SK-N-SH (cell line): Measurements from ENCODE around the gene GYPA. TPM values are rescaled to one million over a fixed set of nuclear protein-coding genes. Genes with fewer than 3 reads are reported as not detected.
"Not testable (repeated sequence)": the region's sequence is repeated elsewhere in the genome, so short reads cannot be mapped to it uniquely, and the experiment has no call there.

Experiments
- CTCF ChIA-PET: fragments of 300-600, 350-600 bp; formaldehyde crosslinking; extraction: SDS; loops from one replicate; lab custom pipeline; 2021; lab: Yijun Ruan, JAX
- POLR2A ChIA-PET: fragments of 350-600 bp; sonication (Branson Sonifier 250); formaldehyde crosslinking; extraction: SDS; loops from one replicate; lab custom pipeline; 2020; ENCODE audit warnings: antibody characterized with exemption, inconsistent platforms; lab: Yijun Ruan, JAX
- DNase-seq: peaks from one replicate; pipeline ENCODE4 v3.0.0; 2012
- H2AFZ ChIP-seq: fragments of 200-600 bp; sonication (generic); 2 replicates; pipeline ENCODE4 v1.8.1; 2016; ENCODE audit warnings: antibody characterized with exemption, mild to moderate bottlenecking, low read depth
- H3F3A ChIP-seq: fragments of 200-600 bp; sonication (generic); replicated peaks from 2 replicates; pipeline ENCODE3; 2016; ENCODE audit warnings: antibody characterized with exemption, mild to moderate bottlenecking; ENCODE audit not compliant: insufficient read depth
- H3K27ac ChIP-seq, 2 experiments: fragments of 200-500 bp in 1 of 2; fragments of 200-600 bp in 1 of 2; sonication (Bioruptor generic) in 1 of 2; sonication (generic), shearing (Covaris generic) in 1 of 2; 2 replicates each; pipeline versions ENCODE4 v1.5.1 to v1.6.1; 2014 to 2016; ENCODE audit warnings: low read depth in 2 of 2, inconsistent platforms in 1 of 2, low read length in 1 of 2, mild to moderate bottlenecking in 1 of 2, mixed read lengths in 1 of 2
- H3K27me3 ChIP-seq: fragments of 200-600 bp; sonication (generic), shearing (Covaris generic); 2 replicates; pipeline ENCODE4 v1.6.1; 2016; ENCODE audit warnings: mixed run types; ENCODE audit not compliant: insufficient read depth
- H3K36me3 ChIP-seq, 2 experiments: fragments of 200-500 bp in 1 of 2; fragments of 200-600 bp in 1 of 2; sonication (Bioruptor generic) in 1 of 2; sonication (generic) in 1 of 2; replicated peaks in 1 of 2; 2 replicates each; pipeline versions ENCODE3 to v1.5.1; 2014 to 2016; ENCODE audit warnings: low read length in 1 of 2, mild to moderate bottlenecking in 1 of 2; ENCODE audit not compliant: insufficient read depth in 2 of 2, control insufficient read depth in 1 of 2
- H3K4me1 ChIP-seq, 2 experiments: fragments of 200-500 bp in 1 of 2; fragments of 200-600 bp in 1 of 2; sonication (Bioruptor generic) in 1 of 2; sonication (generic), shearing (Covaris generic) in 1 of 2; 2 replicates each; pipeline versions ENCODE4 v1.5.1 to v1.6.1; 2014 to 2016; ENCODE audit warnings: low read depth in 1 of 2, low read length in 1 of 2, mixed run types in 1 of 2; ENCODE audit not compliant: insufficient read depth in 2 of 2, control insufficient read depth in 1 of 2
- H3K4me2 ChIP-seq: fragments of 200-600 bp; sonication (generic), shearing (Covaris generic); 2 replicates; pipeline ENCODE4 v1.6.1; 2017; ENCODE audit warnings: mixed run types
- H3K4me3 ChIP-seq, 2 experiments: fragments of 200-500 bp in 1 of 2; fragments of 200-600 bp in 1 of 2; sonication (Bioruptor generic) in 1 of 2; sonication (generic), shearing (Covaris generic) in 1 of 2; 2 replicates each; pipeline versions ENCODE4 v1.5.1 to v1.8.1; 2014 to 2016; ENCODE audit warnings: low read depth in 2 of 2, inconsistent platforms in 1 of 2, low read length in 1 of 2, mild to moderate bottlenecking in 1 of 2, mixed read lengths in 1 of 2, moderate library complexity in 1 of 2
- H3K79me2 ChIP-seq: fragments of 200-600 bp; sonication (generic); 2 replicates; pipeline ENCODE4 v1.8.1; 2017; ENCODE audit warnings: mild to moderate bottlenecking; ENCODE audit not compliant: insufficient read depth
- H3K9ac ChIP-seq: fragments of 200-600 bp; sonication (generic); 2 replicates; pipeline ENCODE4 v1.6.1; 2017; ENCODE audit warnings: mixed run types
- H3K9me2 ChIP-seq: fragments of 200-600 bp; sonication (generic); 2 replicates; pipeline ENCODE4 v1.6.1; 2017; ENCODE audit warnings: mixed run types
- H3K9me3 ChIP-seq: fragments of 200-600 bp; sonication (generic); 2 replicates; pipeline ENCODE4 v1.6.1; 2017; ENCODE audit warnings: mixed run types, mild to moderate bottlenecking, moderate library complexity
- H4K20me1 ChIP-seq: fragments of 200-600 bp; sonication (generic); 2 replicates; pipeline ENCODE4 v1.6.1; 2017; ENCODE audit warnings: mild to moderate bottlenecking, mixed run types; ENCODE audit not compliant: insufficient read depth
- EZH2phosphoT487 ChIP-seq: fragments of 200-600 bp; sonication (generic); IDR thresholded peaks from 2 replicates; pipeline ENCODE4 v1.6.1; 2017; ENCODE audit warnings: low read depth, mixed run types, mild to moderate bottlenecking, antibody characterized with exemption, moderate library complexity, borderline replicate concordance
- GATA2 ChIP-seq: sonication (generic); formaldehyde crosslinking; IDR thresholded peaks from 2 replicates; pipeline ENCODE4 v1.5.0; 2020; ENCODE audit warnings: mild to moderate bottlenecking, missing genetic modification reagents
- TCF12 ChIP-seq: IDR thresholded peaks from 2 replicates; pipeline ENCODE4 v1.4.0; 2012
- WGBS: methylation state at CpG from one replicate; pipeline ENCODE4 v1.1.6; 2017; ENCODE audit warnings: low lambda C conversion rate; 5-methylcytosine and 5-hydroxymethylcytosine counted together
- polyA plus RNA-seq, 3 experiments: library from polyadenylated mRNA; depleted of rRNA; stranded (reverse); fragments of >200 nt; gene quantifications; 2 replicates each; pipeline ENCODE4 v1.2.3, GENCODE V29; 2012

Gene GYPA
- polyA plus RNA-seq, 1 of the 3 experiments (the other 2 are of a cell fraction): not detected

DNA sequence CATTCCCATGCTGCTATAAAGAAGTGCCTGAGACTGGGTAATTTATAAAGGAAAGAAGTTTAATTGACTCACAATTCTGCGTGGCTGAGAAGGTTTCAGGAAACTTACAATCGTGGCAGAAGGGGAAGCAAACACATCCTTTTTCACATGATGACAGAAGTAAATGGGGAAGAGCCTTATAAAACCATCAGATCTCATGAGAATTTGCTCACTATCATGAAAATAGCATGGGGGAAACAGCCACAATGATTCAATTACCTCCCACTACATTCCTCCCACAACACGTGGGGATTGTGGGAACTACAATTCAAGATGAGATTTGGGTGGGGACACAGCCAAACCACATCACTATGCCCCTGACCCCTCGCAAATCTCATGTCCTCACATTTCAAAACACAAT is 46.5 kb downstream of the GYPA start:
- H3K9me3 ChIP-seq, H3K9ac ChIP-seq, CTCF ChIA-PET, H3K4me2 ChIP-seq, H3K4me3 ChIP-seq, H3K79me2 ChIP-seq, H3K4me1 ChIP-seq, H3K27ac ChIP-seq, H3K36me3 ChIP-seq, H2AFZ ChIP-seq, H3K9me2 ChIP-seq, DNase-seq, H3F3A ChIP-seq, POLR2A ChIA-PET, H4K20me1 ChIP-seq, H3K27me3 ChIP-seq: not testable (repeated sequence)
- 6% methylated on average over 4 of the region's 4 CpGs for WGBS

DNA sequence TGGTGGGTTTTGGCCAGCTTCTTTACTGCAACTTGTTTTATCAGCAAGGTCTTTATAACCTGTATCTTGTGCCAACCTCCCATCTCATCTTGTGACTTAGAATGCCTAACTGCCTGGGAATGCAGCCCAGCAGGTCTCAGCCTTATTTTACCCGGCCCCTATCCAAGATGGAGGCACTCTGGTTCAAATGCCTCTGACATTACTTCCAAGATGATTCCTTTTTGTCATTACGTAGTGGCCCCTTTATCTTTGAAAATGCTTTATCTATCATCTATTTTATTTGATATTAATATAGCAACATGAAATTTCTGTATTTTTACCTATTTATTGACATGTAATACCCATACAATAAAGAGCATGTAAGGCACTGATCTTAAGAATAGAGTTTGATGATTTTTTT is 49.3 kb downstream of the GYPA start:
- H3K9ac ChIP-seq, CTCF ChIA-PET, POLR2A ChIA-PET: not testable (repeated sequence)

DNA sequence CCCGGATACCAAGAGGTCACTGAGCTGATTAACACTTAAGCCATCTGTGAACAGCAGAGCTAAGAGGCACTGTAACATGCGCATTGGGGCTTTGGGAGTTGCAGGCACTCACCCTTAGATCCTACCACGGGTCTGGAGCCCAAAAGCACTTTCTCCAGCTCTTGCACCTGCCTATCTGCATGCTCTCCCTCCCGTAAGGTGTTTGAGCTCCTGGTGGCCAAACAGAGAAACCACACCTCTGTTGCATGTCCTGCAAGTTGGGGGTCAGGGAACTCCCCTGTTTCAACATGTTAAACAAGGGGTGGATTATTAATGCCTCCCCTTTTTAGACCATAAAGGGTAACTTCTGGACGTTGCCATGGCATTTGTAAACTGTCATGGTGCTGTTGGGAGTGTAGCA is 49.8 kb downstream of the GYPA start:
- Histone ChIP-seq H3K27me3 (no peaks in the 10 kb centered on the region), H3K9me2 (no peaks in the 10 kb centered on the region), H3K4me2 (no peak overlapping the region), H3K27ac (no peak overlapping the region), H4K20me1 (no peaks in the 10 kb centered on the region), H3K79me2 (no peaks in the 10 kb centered on the region), H3K9me3 (no peaks in the 10 kb centered on the region), H2AFZ (no peak overlapping the region), H3K4me1 (no peaks in the 10 kb centered on the region), H3F3A (no peaks in the 10 kb centered on the region), H3K4me3 (no peak overlapping the region), H3K36me3 (no peaks in the 10 kb centered on the region), H3K9ac (no peak overlapping the region)
- CTCF ChIA-PET: no interaction called here
- WGBS: 3% methylated on average over 4 of the region's 5 CpGs
- TF ChIP-seq GATA2 (CRISPR knock-in tag) (no peak), TCF12 (no peak), EZH2phosphoT487 (no peak)
- DNase-seq: no peak
- POLR2A ChIA-PET: no interaction called here

More for the DNA sequence above, 49.3 kb downstream of the GYPA start:
- H3K36me3 ChIP-seq, H3K9me3 ChIP-seq, DNase-seq, H3K4me1 ChIP-seq, H3K27me3 ChIP-seq, H3F3A ChIP-seq, H3K27ac ChIP-seq, H3K4me3 ChIP-seq, H2AFZ ChIP-seq, H3K79me2 ChIP-seq, H4K20me1 ChIP-seq, H3K4me2 ChIP-seq, H3K9me2 ChIP-seq: not testable (repeated sequence)
- 25% methylated on average over 2 of the region's 2 CpGs for WGBS

DNA sequence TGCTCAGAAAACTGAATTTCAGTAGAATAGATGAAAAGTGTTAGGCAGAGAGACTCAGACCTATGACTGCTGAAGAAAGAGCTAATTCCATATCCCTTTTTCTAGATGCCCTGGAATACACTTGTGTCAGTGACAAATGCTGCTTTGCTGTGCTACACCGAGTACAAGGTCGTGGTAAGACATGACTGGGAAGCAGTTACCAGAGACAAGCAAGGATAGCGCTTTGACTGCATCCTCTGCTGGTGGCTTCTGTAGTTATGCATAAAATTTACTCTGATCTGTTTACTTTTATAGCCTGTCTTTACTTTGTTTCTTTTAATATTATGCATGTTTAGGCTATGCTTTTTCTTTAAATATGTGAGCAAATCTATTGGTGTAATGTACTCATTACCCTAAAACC is 58.5 kb downstream of the GYPA start:
- H2AFZ ChIP-seq, CTCF ChIA-PET, H3F3A ChIP-seq, DNase-seq, H4K20me1 ChIP-seq, H3K4me1 ChIP-seq, H3K79me2 ChIP-seq, H3K27me3 ChIP-seq, POLR2A ChIA-PET, H3K27ac ChIP-seq, H3K4me3 ChIP-seq, H3K9me3 ChIP-seq, H3K9ac ChIP-seq, H3K4me2 ChIP-seq, H3K9me2 ChIP-seq, H3K36me3 ChIP-seq: not testable (repeated sequence)
- WGBS: 14% methylated on average over 3 of the region's 3 CpGs

DNA sequence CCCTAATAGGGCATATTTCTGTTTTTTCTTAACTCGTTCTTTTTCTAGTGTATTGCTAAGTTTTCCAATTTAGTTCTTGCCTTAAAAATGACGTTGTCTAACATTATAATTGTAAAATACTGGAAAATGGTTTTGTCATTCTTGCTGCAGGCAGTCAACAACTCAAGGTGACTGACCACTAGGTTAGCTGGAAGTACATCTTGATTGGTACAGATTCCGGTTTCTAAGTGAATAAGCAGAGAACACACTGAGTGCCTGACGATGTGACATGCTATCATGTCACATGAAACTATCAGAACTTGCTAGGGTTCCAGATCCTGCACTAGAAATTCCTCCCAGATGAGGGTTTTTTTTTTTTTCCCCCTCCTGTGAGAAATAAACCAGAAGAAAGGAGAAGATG is 60.4 kb downstream of the GYPA start:
- H3K9me2 ChIP-seq, CTCF ChIA-PET, H3K27ac ChIP-seq, H3K36me3 ChIP-seq, H3K4me3 ChIP-seq, H4K20me1 ChIP-seq, H3K9me3 ChIP-seq, DNase-seq, H3K27me3 ChIP-seq, POLR2A ChIA-PET, H2AFZ ChIP-seq, H3K4me2 ChIP-seq, H3K9ac ChIP-seq, H3F3A ChIP-seq, H3K79me2 ChIP-seq, H3K4me1 ChIP-seq: not testable (repeated sequence)
- 8% methylated on average over 4 of the region's 4 CpGs for WGBS

DNA sequence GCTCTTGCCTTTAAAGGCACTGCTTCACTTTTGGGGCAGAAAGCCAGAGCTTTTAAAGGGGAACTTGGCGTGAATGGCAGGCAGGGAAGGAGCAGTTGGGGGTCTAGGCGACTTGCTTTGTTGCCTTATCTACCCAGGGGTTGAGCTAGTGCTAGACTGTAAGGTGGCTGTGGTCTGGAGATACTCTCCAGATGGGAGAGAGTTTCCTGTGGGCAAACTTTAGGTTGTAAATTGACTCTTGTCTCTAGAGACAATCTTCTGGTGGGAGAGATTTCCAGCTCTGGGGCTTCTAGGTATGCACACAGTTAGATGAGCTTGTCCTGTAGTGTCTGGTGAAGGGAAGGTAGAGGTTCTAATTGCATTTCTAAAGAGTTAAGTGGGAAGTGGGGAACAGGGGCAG is 61.8 kb downstream of the GYPA start:
- DNase-seq, H3K27me3 ChIP-seq, H3K4me1 ChIP-seq, H2AFZ ChIP-seq, H3K4me3 ChIP-seq, H4K20me1 ChIP-seq, H3K4me2 ChIP-seq, H3K36me3 ChIP-seq, H3F3A ChIP-seq, H3K9me2 ChIP-seq, POLR2A ChIA-PET, H3K79me2 ChIP-seq, H3K9ac ChIP-seq, H3K9me3 ChIP-seq, CTCF ChIA-PET, H3K27ac ChIP-seq: not testable (repeated sequence)
- 5% methylated on average over 2 of the region's 2 CpGs for WGBS
